LNCaP clone FGC (cell line): Measurements from ENCODE around the gene PRKAR2A.

Experiments used
- DNase-seq: peaks from one replicate; pipeline ENCODE4 v3.0.0-alpha.2; 2011; ENCODE audit warnings: low read depth
- H3K4me3 ChIP-seq: 2 replicates; pipeline ENCODE4 v1.5.1; 2011; ENCODE audit warnings: mild to moderate bottlenecking, low read depth, low read length, control low read depth
- TF ChIP-seq, protein P1 (sequence below): IDR thresholded peaks from 2 replicates; pipeline ENCODE4 v1.5.1; 2012; ENCODE audit warnings: mild to moderate bottlenecking; ENCODE audit not compliant: control insufficient read depth, insufficient read depth; ENCODE audit errors: extremely low read depth

PRKAR2A gene

DNA sequence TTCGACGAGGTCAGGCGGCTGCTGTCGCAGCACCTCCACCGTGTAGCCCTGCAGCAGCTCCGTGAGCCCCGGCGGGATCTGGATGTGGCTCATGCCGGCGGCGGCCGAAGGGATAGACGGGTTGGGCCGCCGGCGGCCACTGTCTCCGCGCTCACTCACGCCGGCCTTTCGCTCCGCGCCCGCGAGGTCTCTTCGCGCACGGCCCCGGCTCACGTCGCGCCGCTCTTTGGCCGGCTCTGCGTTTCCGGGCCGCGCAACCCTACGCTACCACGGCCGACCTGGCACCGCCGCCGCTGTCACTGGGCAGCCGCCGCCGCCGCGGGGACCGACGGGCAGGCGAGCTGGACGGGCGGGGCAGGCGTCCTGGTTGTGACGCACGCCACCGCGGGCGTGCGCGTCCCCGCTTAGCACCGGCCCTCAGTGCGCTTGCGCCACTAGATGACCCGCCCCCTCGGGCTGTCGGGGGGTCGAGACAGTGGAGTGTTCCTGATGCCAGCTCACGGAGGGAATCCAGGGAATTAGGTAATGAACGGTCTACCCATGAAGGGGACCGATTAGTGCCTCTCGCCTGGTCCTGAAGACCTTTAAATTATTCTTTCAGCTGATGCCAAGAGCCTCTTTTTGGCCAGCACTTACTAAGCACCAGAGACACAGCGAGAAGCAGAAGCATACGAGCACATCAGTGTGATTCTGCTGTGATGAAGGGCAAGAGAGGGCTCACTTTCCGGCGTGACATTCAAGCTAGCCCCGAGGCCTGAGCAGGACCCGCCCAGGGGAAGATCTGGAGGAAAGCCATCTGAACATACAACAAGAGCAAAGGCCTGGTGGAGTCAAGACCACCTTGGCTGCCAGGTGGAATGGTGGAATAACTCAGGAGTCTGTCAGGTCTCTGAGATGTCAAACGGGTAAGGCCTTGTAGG is at the start of gene PRKAR2A:
Gene PRKAR2A (minus strand): TSS at position 371 of the 920 bp plus-strand sequence. CDS start 278 bp downstream, at position 93.
- peak within 1 kb of the TSS; percentile 73 for H3K4me3 ChIP-seq
- peak; percentile 53 for DNase-seq
- TF ChIP-seq, protein P1, sequence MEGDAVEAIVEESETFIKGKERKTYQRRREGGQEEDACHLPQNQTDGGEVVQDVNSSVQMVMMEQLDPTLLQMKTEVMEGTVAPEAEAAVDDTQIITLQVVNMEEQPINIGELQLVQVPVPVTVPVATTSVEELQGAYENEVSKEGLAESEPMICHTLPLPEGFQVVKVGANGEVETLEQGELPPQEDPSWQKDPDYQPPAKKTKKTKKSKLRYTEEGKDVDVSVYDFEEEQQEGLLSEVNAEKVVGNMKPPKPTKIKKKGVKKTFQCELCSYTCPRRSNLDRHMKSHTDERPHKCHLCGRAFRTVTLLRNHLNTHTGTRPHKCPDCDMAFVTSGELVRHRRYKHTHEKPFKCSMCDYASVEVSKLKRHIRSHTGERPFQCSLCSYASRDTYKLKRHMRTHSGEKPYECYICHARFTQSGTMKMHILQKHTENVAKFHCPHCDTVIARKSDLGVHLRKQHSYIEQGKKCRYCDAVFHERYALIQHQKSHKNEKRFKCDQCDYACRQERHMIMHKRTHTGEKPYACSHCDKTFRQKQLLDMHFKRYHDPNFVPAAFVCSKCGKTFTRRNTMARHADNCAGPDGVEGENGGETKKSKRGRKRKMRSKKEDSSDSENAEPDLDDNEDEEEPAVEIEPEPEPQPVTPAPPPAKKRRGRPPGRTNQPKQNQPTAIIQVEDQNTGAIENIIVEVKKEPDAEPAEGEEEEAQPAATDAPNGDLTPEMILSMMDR, result no peak

DNA sequence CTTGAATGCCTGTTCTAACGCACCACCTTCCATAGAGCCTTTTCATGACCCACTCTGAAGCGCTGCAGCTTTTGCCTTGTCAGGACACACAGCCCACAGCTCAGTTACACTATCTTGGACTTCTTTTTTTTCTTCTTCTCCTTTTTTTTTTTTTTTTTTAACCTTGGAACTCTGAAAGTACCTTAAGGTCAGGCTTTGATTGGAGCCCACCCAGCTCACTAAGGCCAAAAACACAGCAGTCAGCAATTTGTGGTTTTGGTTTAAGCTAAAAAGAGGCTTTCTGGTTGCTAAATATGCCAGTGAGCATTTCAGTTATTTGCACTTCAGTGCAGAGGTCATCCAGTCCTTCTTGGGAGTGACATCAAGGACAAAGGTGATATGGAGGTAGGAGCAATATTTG is 49.3 kb upstream of the PRKAR2A start:
- TF ChIP-seq, protein P1, result no peak
- no peak for DNase-seq
- 0 out of 2 replicates have a peak overlapping the region, but pooled peaks have one; percentile 4 for H3K4me3 ChIP-seq

DNA sequence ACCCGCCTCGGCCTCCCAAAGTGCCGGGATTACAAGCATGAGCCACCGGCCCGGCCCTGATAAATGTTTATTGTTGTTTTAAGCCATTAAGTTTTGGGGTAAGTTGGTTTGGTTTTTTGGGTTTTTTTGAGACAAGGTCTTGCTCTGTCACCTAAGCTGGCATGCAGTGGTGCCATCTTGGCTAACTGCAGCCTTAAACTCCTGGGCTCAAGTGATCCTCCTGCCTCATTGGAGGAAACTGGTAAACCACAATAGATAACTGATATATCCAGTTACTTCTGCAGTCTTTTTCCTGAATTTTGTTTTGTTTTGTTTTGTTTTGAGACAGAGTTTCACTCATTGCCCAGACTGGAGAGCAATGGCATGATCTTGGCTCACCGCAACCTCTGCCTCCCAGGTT is 46.8 kb upstream of the PRKAR2A start:
- TF ChIP-seq, protein P1, result no peak
- no peak overlapping the region for H3K4me3 ChIP-seq
- no peak for DNase-seq

DNA sequence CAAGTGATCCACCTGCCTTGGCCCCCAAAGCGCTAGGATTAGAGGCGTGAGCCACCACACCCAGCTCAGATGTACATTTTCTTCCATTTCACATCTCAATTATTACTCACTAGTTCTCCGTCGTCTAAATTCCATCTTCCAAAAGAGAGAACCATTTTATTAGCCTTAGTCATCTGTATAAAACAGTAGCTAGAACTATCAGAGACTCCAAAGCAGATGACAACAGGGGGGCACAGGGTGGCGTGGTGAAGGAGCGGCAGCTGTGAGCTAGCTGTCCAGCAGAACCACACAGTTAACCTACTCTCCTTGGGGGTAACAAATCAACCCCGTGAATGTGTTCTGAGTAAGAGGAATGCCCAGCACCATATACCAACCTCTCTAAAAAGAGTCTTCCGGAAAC is 43.9 kb upstream of the PRKAR2A start:
- no peak overlapping the region for H3K4me3 ChIP-seq
- no peak for DNase-seq
- TF ChIP-seq, protein P1, result no peak

DNA sequence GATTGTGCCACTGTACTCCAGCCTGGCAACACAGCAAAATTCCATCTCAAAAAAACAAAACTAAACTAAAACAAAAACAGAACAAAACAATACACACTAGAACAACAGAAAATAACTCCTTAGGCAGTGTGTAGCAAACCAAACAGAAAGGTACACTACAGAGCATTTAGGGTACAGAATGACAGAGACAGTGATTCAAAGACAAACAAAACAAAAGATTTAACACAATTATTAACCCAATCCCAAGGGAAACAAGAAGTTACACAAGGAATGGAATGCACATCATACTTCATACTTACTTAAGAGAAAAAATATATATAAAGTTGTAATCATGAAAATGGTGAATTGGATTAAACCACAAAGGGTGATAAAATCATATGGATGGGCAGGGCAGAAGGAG is 38.1 kb upstream of the PRKAR2A start:
- TF ChIP-seq, protein P1, result no peak
- no peak overlapping the region for H3K4me3 ChIP-seq
- DNase-seq, result peak; percentile 74

DNA sequence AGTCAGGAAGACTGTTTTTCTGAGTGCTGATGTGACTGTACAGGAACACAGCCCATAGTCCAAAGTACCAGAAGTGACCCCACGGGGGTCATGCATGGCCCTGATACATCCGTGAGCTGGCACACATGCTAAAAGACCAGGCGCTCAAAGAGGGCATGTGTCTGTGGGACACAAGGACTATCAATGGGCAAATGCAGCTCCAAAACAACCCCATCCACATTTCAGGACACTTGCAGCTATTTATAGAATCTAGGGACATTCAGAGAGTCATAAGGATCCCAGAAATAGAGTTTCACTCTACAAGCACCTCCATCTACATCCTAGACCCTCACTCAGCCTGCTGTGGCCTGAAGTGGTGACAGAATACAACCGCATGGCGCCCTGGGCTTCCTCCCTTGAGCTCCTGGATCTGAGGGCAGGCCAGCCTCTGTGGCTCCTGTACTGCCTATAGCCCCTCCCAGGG is 34.0 kb upstream of the PRKAR2A start:
- H3K4me3 ChIP-seq, result no peak overlapping the region
- DNase-seq, result no peak
- TF ChIP-seq, protein P1, result no peak

DNA sequence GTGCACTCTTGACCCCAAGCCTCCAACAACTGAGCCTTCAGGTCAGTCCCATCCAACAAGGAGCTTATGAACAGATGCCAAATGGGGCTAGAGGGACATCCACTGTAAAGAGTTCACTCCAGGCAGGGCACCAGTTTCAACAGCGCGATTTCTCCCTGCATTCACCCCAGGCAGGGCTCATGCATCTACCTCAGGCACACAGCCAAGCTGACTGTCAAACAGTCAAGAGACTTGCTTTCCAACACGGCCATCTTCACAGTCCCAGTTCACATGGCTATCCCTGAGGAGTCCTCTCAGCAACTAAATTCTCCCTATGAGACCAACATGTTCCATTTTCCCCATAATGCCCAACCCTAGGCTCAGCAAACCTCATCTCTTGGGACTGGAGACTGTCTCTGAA is 33.3 kb upstream of the PRKAR2A start:
- DNase-seq, result no peak

More for the DNA sequence above, 33.3 kb upstream of the PRKAR2A start:
- no peak overlapping the region for H3K4me3 ChIP-seq
- TF ChIP-seq, protein P1, result no peak
